Activated CD8-positive, alpha-beta T cell treated with anti-CD3 and anti-CD28 coated beads for 36 hours (primary cell): ENCODE results near the gene B4GALNT3. TPM values are rescaled to one million over a fixed set of nuclear protein-coding genes. Genes with fewer than 3 reads are reported as not detected.

Experiments used
- ATAC-seq: fragments of 200-7000 bp; cut with Tn5 transposase; one replicate; pipeline ENCODE4 v1.10.0; 2021; ENCODE audit warnings: mild to moderate bottlenecking, moderate library complexity
- CTCF ChIA-PET: fragments of 350-600 bp; sonication (Branson Sonifier 250); formaldehyde crosslinking; loops from one replicate; lab custom pipeline; 2021; ENCODE audit warnings: antibody characterized with exemption; lab: Charles Lee
- POLR2A ChIA-PET: fragments of 350-600 bp; sonication (Branson Sonifier 250); formaldehyde crosslinking; loops from one replicate; lab custom pipeline; 2021; ENCODE audit warnings: antibody characterized with exemption; lab: Charles Lee
- DNase-seq: peaks from one replicate; pipeline ENCODE4 v3.0.0-alpha.2; 2020
- H3K27ac Mint-ChIP-seq: one replicate; pipeline ENCODE4 v1.8.0; 2021; ENCODE audit warnings: mild to moderate bottlenecking, mixed read lengths
- H3K27me3 Mint-ChIP-seq: one replicate; pipeline ENCODE4 v1.8.0; 2021; ENCODE audit warnings: mixed read lengths
- H3K36me3 Mint-ChIP-seq: one replicate; pipeline ENCODE4 v1.8.0; 2021; ENCODE audit warnings: low read depth, mixed read lengths
- H3K4me1 Mint-ChIP-seq: one replicate; pipeline ENCODE4 v1.8.0; 2021; ENCODE audit warnings: low read depth, mixed read lengths
- H3K4me3 Mint-ChIP-seq: one replicate; pipeline ENCODE4 v1.8.0; 2021; ENCODE audit warnings: mild to moderate bottlenecking, moderate library complexity, mixed read lengths
- H3K9me3 Mint-ChIP-seq: one replicate; pipeline ENCODE4 v1.8.0; 2021; ENCODE audit warnings: mixed read lengths
- CTCF ChIP-seq: fragments of 200-600 bp; IDR thresholded peaks from one replicate; pipeline ENCODE4 v1.8.0; 2022; ENCODE audit warnings: antibody characterized with exemption, mild to moderate bottlenecking
- intact Hi-C: fragments of 100-400 bp; cut with micrococcal nuclease; formaldehyde crosslinking; loops from one replicate; pipeline ENCODE4 v1.10.0; 2022
- total RNA-seq, 2 experiments: library from RNA; stranded (reverse); gene quantifications; one replicate each; pipeline ENCODE4 v1.2.3, GENCODE V29; 2021

The B4GALNT3 gene
- total RNA-seq, 2 experiments from 2014 or later = 2.8 to 3.4 TPM

DNA sequence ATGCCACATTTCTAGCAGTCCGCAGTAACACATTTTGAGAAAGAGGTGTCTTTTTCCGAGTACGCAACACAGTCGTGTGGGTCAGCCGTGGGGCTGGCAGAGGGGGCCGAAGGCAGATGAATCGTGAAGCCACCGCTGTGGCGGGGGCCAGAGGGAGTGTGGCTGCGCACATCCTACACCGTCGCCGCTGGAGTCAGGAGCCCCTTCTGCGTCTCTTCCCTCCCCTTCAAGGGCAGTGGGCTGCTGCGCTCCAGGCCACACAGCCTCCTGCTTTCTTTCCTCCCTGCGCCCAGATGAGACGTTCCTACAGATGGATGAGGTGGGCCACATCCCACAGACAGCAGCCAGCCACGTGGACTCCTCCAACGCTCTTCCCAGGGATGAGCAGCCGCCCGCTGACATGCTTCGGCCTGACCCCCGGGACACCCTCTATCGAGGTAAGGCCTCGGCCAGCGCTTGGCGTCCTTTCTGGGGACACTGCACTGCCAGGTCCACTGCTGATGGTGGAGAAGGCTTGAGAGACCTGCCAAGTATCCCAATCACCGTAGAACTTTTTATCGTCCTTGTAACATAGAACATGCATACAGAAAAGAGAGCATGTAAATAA lies 89.8 kb downstream of the B4GALNT3 start:
- ChIA-PET CTCF (interaction anchor here (3.5 kb wide), 1 partner anchor 96 kb away, joined by 114 read pairs; no protein-coding TSS in a partner anchor), POLR2A (no interaction called here)
- peaks cover 4% of the 10 kb centered on the region for H3K27me3 Mint-ChIP-seq
- ATAC-seq (no peak), DNase-seq (no peak)
- peaks cover 39% of the 10 kb centered on the region for H3K4me1 Mint-ChIP-seq
- no peaks in the 10 kb centered on the region for H3K9me3 Mint-ChIP-seq
- no peak overlapping the region for H3K4me3 Mint-ChIP-seq
- intact Hi-C loops = loop anchor here (5.0 kb wide), 1 partner anchor 92 kb away; the partner anchor contains the start of gene B4GALNT3
- no peak overlapping the region for H3K27ac Mint-ChIP-seq
- no peak for TF ChIP-seq CTCF
- H3K36me3 Mint-ChIP-seq = peaks cover 5% of the 10 kb centered on the region

DNA sequence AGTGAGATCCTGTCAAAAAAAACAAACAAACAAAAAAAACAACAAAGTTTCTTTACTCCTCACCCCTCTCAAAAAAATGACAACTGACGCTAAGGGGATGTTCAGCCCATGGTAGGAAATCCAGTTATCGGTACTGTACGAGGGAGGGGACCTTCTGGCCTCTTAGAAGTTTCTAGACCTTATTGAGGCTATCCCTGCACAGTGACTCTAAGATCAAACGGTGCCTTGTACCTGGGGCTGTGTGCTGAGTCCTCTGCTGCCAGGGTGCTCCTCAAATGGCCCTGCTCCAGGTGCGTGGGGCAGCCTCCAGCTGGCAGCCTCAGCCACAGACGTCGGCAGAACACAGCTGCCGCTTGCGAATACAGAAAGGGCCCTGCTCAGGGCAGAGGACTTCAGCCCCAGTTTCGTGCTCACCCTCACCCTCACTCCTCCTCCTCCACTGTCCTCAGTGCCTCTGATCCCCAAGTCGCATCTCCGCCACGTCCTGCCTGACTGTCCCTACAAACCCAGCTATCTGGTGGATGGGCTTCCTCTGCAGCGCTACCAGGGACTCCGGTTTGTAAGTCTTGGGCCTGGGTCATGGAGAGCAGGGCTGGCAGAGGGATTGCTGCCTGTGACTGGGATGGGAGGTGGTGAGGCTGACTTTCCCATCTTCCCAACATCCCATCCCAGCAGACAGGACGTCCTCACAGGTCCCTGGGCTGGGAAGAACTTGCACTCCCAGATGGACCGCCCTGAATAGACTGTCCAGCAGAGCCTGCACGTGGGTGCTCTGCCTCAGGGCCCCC lies 90.9 kb downstream of the B4GALNT3 start:
- no peaks in the 10 kb centered on the region for H3K9me3 Mint-ChIP-seq
- CTCF ChIA-PET = interaction anchor here (0.8 to 2.9 kb wide), 5 partner anchors 11 to 265 kb away, joined by 3 to 19 read pairs (median 7); no protein-coding TSS in a partner anchor
- ATAC-seq (no peak), DNase-seq (no peak)
- no peak for TF ChIP-seq CTCF
- intact Hi-C loops = no loop called here
- POLR2A ChIA-PET = no interaction called here
- peaks cover 4% of the 10 kb centered on the region for H3K27me3 Mint-ChIP-seq
- peaks cover 6% of the 10 kb centered on the region for H3K36me3 Mint-ChIP-seq
- no peak overlapping the region for H3K27ac Mint-ChIP-seq
- no peak overlapping the region for H3K4me3 Mint-ChIP-seq
- H3K4me1 Mint-ChIP-seq = peaks cover 43% of the 10 kb centered on the region

DNA sequence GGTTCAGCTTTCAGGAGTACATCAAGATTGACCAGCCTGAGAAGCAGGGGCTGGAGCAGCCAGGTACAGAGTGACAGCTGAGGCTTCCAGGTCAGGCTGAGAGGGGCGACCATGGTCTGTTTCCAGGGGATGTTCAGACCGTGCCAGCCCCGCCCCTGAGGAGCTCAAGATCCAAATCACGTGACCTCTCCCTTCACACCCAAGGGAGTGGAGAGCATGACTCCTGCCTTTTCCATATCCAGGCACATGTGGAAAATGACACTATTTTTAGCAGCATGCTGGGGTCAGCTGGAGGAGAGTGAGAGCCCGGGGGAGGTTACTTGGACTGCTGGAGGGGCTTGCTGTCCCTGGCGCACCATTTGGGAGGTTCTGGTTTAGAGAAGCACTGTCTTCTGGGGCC lies 92.7 kb downstream of the B4GALNT3 start:
- intact Hi-C loops = no loop called here
- peaks cover 6% of the 10 kb centered on the region for H3K36me3 Mint-ChIP-seq
- no peaks in the 10 kb centered on the region for H3K9me3 Mint-ChIP-seq
- no peak for TF ChIP-seq CTCF
- ATAC-seq = no peak
- H3K4me1 Mint-ChIP-seq = peaks cover 42% of the 10 kb centered on the region
- DNase-seq = no peak
- no peak overlapping the region for H3K27ac Mint-ChIP-seq
- CTCF ChIA-PET = interaction anchor here (0.7 to 2.9 kb wide), 4 partner anchors 13 to 110 kb away, joined by 3 to 19 read pairs (median 9); no protein-coding TSS in a partner anchor
- H3K27me3 Mint-ChIP-seq = no peaks in the 10 kb centered on the region
- H3K4me3 Mint-ChIP-seq = peak overlapping the region; percentile 26
- POLR2A ChIA-PET = interaction anchor here (1.2 kb wide), 1 partner anchor 202 kb away, joined by 3 read pairs; no protein-coding TSS in a partner anchor

DNA sequence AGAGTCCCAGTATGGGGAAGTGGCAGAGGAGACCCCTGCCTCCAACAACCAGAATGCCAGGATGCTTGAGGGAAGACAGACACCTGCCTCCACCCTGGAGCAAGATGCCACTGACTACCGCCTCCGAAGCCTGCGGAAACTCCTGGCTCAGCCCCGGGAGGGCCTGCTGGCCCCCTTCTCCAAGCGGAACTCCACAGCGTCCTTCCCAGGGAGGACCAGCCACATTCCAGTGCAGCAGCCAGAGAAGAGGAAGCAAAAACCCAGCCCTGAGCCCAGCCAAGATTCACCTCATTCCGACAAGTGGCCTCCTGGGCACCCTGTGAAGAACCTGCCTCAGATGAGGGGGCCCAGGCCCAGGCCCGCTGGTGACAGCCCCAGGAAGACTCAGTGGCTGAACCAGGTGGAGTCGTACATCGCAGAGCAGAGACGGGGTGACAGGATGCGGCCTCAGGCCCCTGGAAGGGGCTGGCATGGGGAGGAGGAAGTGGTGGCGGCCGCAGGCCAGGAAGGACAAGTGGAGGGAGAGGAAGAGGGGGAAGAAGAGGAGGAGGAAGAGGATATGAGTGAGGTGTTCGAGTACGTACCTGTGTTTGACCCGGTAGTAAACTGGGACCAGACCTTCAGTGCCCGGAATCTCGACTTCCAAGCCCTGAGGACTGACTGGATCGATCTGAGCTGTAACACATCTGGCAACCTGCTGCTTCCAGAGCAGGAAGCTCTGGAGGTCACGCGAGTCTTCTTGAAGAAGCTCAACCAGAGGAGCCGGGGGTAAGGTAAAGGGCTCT lies 93.7 kb downstream of the B4GALNT3 start:
- intact Hi-C loops = no loop called here
- DNase-seq = peak; percentile 70
- Mint-ChIP-seq H3K27ac (peak overlapping the region; percentile 87), H3K4me3 (peak overlapping the region; percentile 85), H3K4me1 (peaks cover 42% of the 10 kb centered on the region), H3K9me3 (no peaks in the 10 kb centered on the region), H3K27me3 (no peaks in the 10 kb centered on the region), H3K36me3 (peaks cover 6% of the 10 kb centered on the region)
- CTCF ChIA-PET = interaction anchor here (0.9 to 3.2 kb wide), 6 partner anchors 16 to 111 kb away, joined by 3 to 19 read pairs (median 8); no protein-coding TSS in a partner anchor
- TF ChIP-seq CTCF = no peak
- POLR2A ChIA-PET = interaction anchor here (1.2 kb wide), 1 partner anchor 101 kb away, joined by 4 read pairs; no protein-coding TSS in a partner anchor
- ATAC-seq = peak; percentile 84
